Measurements from ENCODE around the gene MORC3.

DNA sequence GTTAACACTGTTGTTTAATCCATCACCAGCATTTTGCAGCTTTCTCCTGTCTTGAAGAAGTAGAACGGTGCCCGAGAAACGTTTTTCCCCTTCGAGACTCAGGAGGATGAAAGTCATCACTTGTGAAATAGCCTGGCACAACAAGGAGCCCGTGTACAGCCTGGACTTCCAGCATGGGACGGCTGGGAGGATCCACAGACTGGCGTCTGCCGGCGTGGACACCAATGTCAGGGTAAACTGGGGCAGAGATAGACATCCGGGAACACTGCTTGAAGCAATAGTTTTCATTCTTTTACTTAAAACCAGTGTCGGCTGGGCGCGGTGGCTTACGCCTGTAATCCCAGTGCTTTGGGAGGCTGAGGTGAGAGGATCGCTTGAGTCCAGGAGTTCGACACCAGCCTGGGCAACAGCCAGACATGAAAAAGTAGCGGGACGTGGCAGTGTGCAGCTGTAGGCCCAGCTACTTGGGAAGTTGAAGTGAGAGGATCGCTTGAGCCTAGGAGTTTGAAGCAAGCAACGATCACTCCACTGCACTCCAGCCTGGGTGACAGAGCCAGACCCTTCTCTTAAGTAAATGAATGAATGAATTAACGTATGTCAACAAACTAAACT is 66.1 kb downstream of the MORC3 start:
- TF ChIP-seq, protein P1, sequence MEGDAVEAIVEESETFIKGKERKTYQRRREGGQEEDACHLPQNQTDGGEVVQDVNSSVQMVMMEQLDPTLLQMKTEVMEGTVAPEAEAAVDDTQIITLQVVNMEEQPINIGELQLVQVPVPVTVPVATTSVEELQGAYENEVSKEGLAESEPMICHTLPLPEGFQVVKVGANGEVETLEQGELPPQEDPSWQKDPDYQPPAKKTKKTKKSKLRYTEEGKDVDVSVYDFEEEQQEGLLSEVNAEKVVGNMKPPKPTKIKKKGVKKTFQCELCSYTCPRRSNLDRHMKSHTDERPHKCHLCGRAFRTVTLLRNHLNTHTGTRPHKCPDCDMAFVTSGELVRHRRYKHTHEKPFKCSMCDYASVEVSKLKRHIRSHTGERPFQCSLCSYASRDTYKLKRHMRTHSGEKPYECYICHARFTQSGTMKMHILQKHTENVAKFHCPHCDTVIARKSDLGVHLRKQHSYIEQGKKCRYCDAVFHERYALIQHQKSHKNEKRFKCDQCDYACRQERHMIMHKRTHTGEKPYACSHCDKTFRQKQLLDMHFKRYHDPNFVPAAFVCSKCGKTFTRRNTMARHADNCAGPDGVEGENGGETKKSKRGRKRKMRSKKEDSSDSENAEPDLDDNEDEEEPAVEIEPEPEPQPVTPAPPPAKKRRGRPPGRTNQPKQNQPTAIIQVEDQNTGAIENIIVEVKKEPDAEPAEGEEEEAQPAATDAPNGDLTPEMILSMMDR (IDR thresholded peaks at IDR 0.05): no peak
- no peak for TF ChIP-seq EZH2phosphoT487 (IDR thresholded peaks at IDR 0.05)

All from neural progenitor cell (in vitro differentiated cells).